K562 (cell line): ENCODE data around the gene FLII. TPM values are rescaled to one million over a fixed set of nuclear protein-coding genes. Genes with fewer than 3 reads are reported as not detected.
A peak's percentile ranks its signal among the peaks of the same experiment; 100 is the strongest.

Source experiments
- ATAC-seq: fragments of 200-7000 bp; cut with Tn5 transposase; 3 replicates; pipeline ENCODE4 v1.9.1; 2020; ENCODE audit warnings: moderate library complexity
- Bru-seq: library from RNA; stranded (reverse); fragments of 400-500 nt; gene quantifications from one replicate; lab custom pipeline; 2021; lab: Mats Ljungman, UMichigan
- BruChase-seq, 2 experiments: library from RNA; stranded (reverse); fragments of 400-500 nt; gene quantifications; one replicate each; lab custom pipeline; 2021; lab: Mats Ljungman, UMichigan
- BruUV-seq: library from RNA; stranded (reverse); fragments of 400-500 nt; replicated peaks from 2 replicates; lab custom pipeline; 2021; lab: Mats Ljungman, UMichigan
- CTCF ChIA-PET: fragments of 300-600 bp; formaldehyde crosslinking; extraction: SDS; loops from one replicate; lab custom pipeline; 2021; ENCODE audit warnings: low intra/inter-chr PET ratio; lab: Yijun Ruan, JAX
- POLR2A ChIA-PET: fragments of 300-600, 350-650 bp; sonication (Branson Sonifier 250); formaldehyde crosslinking; extraction: SDS; loops from one replicate; lab custom pipeline; 2021; ENCODE audit warnings: antibody characterized with exemption, inconsistent platforms; lab: Yijun Ruan, JAX
- DNase-seq, 4 experiments: peaks; one replicate each; pipeline versions ENCODE4 v3.0.0 to v3.0.0-alpha.2; 2011 to 2018; ENCODE audit warnings: low spot score in 3 of 4, mixed read lengths in 3 of 4; ENCODE audit errors: extremely low read depth in 1 of 4
- FAIRE-seq: peaks from 2 replicates; lab custom pipeline; 2011; peaks lifted over from hg19 to GRCh38; lab: Jason Lieb, UNC
- H2AFZ ChIP-seq: 2 replicates; pipeline ENCODE4 v1.6.0; 2011; ENCODE audit warnings: low read depth, low read length, control low read depth, inconsistent platforms
- H3K27ac ChIP-seq: fragments of 200-600 bp; 3 replicates; pipeline ENCODE4 v1.8.0; 2011; ENCODE audit warnings: low read depth, mild to moderate bottlenecking, control low read depth, inconsistent platforms, low read length, moderate library complexity, mixed read lengths; ENCODE audit errors: extremely low read depth
- H3K27me3 ChIP-seq, 2 experiments: fragments of 300-600 bp in 1 of 2; 2 replicates in 1 of 2; 3 replicates in 1 of 2; pipeline versions ENCODE4 v1.6.0 to v1.8.0; 2011; ENCODE audit warnings: inconsistent platforms in 2 of 2, low read length in 2 of 2, mild to moderate bottlenecking in 1 of 2, mixed read lengths in 1 of 2, moderate library complexity in 1 of 2; ENCODE audit not compliant: control insufficient read depth in 2 of 2, insufficient read depth in 2 of 2
- H3K36me3 ChIP-seq: fragments of 300-600 bp; 3 replicates; pipeline ENCODE4 v1.8.0; 2011; ENCODE audit warnings: mild to moderate bottlenecking, low read length, inconsistent platforms; ENCODE audit not compliant: control insufficient read depth, insufficient read depth
- H3K4me1 ChIP-seq, 2 experiments: fragments of 200-600 bp in 1 of 2; replicated peaks in 1 of 2; 2 replicates in 1 of 2; 3 replicates in 1 of 2; pipeline versions ENCODE4 v1.5.1 to v1.8.0; 2011; ENCODE audit warnings: inconsistent platforms in 2 of 2, low read length in 2 of 2, mild to moderate bottlenecking in 1 of 2, mixed read lengths in 1 of 2, moderate library complexity in 1 of 2; ENCODE audit not compliant: control insufficient read depth in 2 of 2, insufficient read depth in 2 of 2
- H3K4me2 ChIP-seq: 2 replicates; pipeline ENCODE4 v1.6.1; 2011; ENCODE audit warnings: low read length, control low read depth, inconsistent platforms, mixed read lengths; ENCODE audit not compliant: insufficient read depth
- H3K4me3 ChIP-seq: fragments of 200-600 bp; sonication (generic), shearing (Covaris generic); 2 replicates; pipeline ENCODE4 v1.5.1; 2016; ENCODE audit warnings: control low read depth, inconsistent platforms
- H3K79me2 ChIP-seq: fragments of 200-600 bp; 3 replicates; pipeline ENCODE4 v1.8.0; 2011; ENCODE audit warnings: low read length, inconsistent platforms; ENCODE audit not compliant: control insufficient read depth, insufficient read depth
- H3K9ac ChIP-seq, 2 experiments: 2 replicates each; pipeline versions ENCODE4 v1.6.0 to v1.6.1; 2011; ENCODE audit warnings: low read depth in 2 of 2, low read length in 2 of 2, control low read depth in 1 of 2, inconsistent platforms in 1 of 2, mild to moderate bottlenecking in 1 of 2, mixed read lengths in 1 of 2; ENCODE audit not compliant: insufficient read depth in 1 of 2
- H3K9me1 ChIP-seq: one replicate; pipeline ENCODE4 v1.6.0; 2011; ENCODE audit warnings: inconsistent platforms, mild to moderate bottlenecking, low read length, moderate library complexity; ENCODE audit not compliant: control insufficient read depth, insufficient read depth
- H3K9me3 ChIP-seq: replicated peaks from 2 replicates; pipeline ENCODE4 v1.5.1; 2011; ENCODE audit warnings: low read depth, low read length, inconsistent platforms; ENCODE audit not compliant: control insufficient read depth, insufficient read depth
- H4K20me1 ChIP-seq: replicated peaks from 2 replicates; pipeline ENCODE4 v1.6.1; 2011; ENCODE audit warnings: low read length, inconsistent platforms, mixed read lengths; ENCODE audit not compliant: control insufficient read depth, insufficient read depth
- ATF7 ChIP-seq: fragments of 450-650 bp; IDR thresholded peaks from 2 replicates; pipeline ENCODE4 v1.7.1; 2014; ENCODE audit warnings: mild to moderate bottlenecking, moderate library complexity
- CBX1 ChIP-seq: sonication (generic); IDR thresholded peaks from 2 replicates; pipeline ENCODE4 v1.6.1; 2016; ENCODE audit warnings: antibody characterized with exemption, low read depth, mild to moderate bottlenecking
- FUS ChIP-seq: fragments of 200-400 bp; formaldehyde crosslinking; optimal IDR thresholded peaks from 2 replicates; pipeline ENCODE3; 2017; ENCODE audit warnings: low read depth, low read length
- HMG20A ChIP-seq: fragments of 450-650 bp; formaldehyde crosslinking; conservative IDR thresholded peaks from 2 replicates; pipeline ENCODE4 v1.4.0; 2020; ENCODE audit warnings: mild to moderate bottlenecking, mixed read lengths
- HNRNPLL ChIP-seq: fragments of 200-400 bp; formaldehyde crosslinking; IDR thresholded peaks from 2 replicates; pipeline ENCODE4 v1.6.1; 2017; ENCODE audit warnings: low read length, low read depth, mild to moderate bottlenecking; ENCODE audit not compliant: poor library complexity, severe bottlenecking
- PHF8 ChIP-seq: fragments of 200-600 bp; sonication (generic); IDR thresholded peaks from 2 replicates; pipeline ENCODE4 v1.6.1; 2012; ENCODE audit warnings: mixed run types, mild to moderate bottlenecking, inconsistent platforms, low read length, moderate library complexity, borderline replicate concordance
- PTBP1 ChIP-seq: fragments of 200-400 bp; formaldehyde crosslinking; IDR thresholded peaks from 2 replicates; pipeline ENCODE4 v1.6.1; 2017; ENCODE audit warnings: low read depth, low read length
- ZNF740 ChIP-seq, 3 experiments: fragments of 200-800 bp in 1 of 3; sonication (Bioruptor generic) in 1 of 3; sonication (generic) in 1 of 3; formaldehyde crosslinking in 1 of 3; IDR thresholded peaks; 2 replicates each; pipeline versions ENCODE4 v1.6.1 to v1.8.0; 2016 to 2022; ENCODE audit warnings: mild to moderate bottlenecking in 2 of 3, missing compliant biosample characterization in 2 of 3, missing genetic modification characterization in 2 of 3, missing genetic modification reagents in 1 of 3
- WGBS: fragments of 100-300 bp; shearing (Covaris generic); methylation state at CpG from one replicate; pipeline ENCODE4 v1.1.6; 2016; ENCODE audit warnings: low coverage, mixed read lengths; ENCODE audit not compliant: insufficient coverage; ENCODE audit errors: missing lambda C conversion rate; 5-methylcytosine and 5-hydroxymethylcytosine counted together
- in situ Hi-C: fragments of 300-500 bp; cut with MboI; formaldehyde crosslinking; loops from 4 replicates; pipeline ENCODE4 v1.15.0; 2018; ENCODE audit warnings: inconsistent platforms, mixed read lengths
- intact Hi-C: fragments of 100-400 bp; cut with micrococcal nuclease; formaldehyde crosslinking; loops from 2 replicates; pipeline ENCODE4 v1.14.2; 2022
- long read RNA-seq, 3 experiments: library from polyadenylated mRNA in 2 of 3; library from RNA in 1 of 3; unstranded in 2 of 3; stranded (forward) in 1 of 3; transcript quantifications; one replicate each; pipeline ENCODE4 v2.0.0, GENCODE V29; 2019 to 2022
- polyA minus RNA-seq, 3 experiments: library from RNA; depleted of rRNA, polyadenylated mRNA; stranded (reverse); fragments of >200 nt; gene quantifications; 2 replicates each; pipeline ENCODE4 v1.2.3, GENCODE V29; 2011
- polyA plus RNA-seq, 8 experiments: library from polyadenylated mRNA; depleted of rRNA in 4 of 8; stranded (reverse) in 5 of 8; unstranded in 3 of 8; fragments of >200 nt; fragmentation: Nextera tagmentation in 2 of 8; fragmentation: Illumina TruSeq in 1 of 8; extraction: Ambion mirVana in 2 of 8; extraction: Trizol in 1 of 8; gene quantifications; 2 replicates each; pipeline versions ENCODE4 v1.2.1 to v1.2.3, GENCODE V29; 2011 to 2014; ENCODE audit warnings: inconsistent platforms in 1 of 8, missing spikeins in 1 of 8
- total RNA-seq, 7 experiments: library from RNA; depleted of rRNA in 6 of 7; stranded (reverse); fragments of >200 nt in 6 of 7; fragmentation: Illumina TruSeq in 2 of 7; extraction: Trizol in 2 of 7; gene quantifications; 2 replicates each; pipeline versions ENCODE4 v1.2.1 to v1.2.3, GENCODE V29; 2011 to 2021; ENCODE audit warnings: low replicate concordance in 1 of 7
- TF ChIP-seq, protein P1 (sequence below), 2 experiments: fragments of 200-800 bp in 1 of 2; sonication (Bioruptor generic) in 1 of 2; sonication (generic) in 1 of 2; formaldehyde crosslinking in 1 of 2; IDR thresholded peaks in 1 of 2; conservative IDR thresholded peaks in 1 of 2; 2 replicates each; pipeline versions ENCODE4 v1.5.0 to v1.6.1; 2016 to 2020; ENCODE audit warnings: missing compliant biosample characterization in 1 of 2, missing genetic modification characterization in 1 of 2, missing genetic modification reagents in 1 of 2
- TF ChIP-seq, protein P2 (sequence below): fragments of 250-450 bp; sonication (Bioruptor Pico); IDR thresholded peaks from 2 replicates; pipeline ENCODE4 v1.8.0; 2022; ENCODE audit warnings: inconsistent platforms, mild to moderate bottlenecking, moderate library complexity, borderline replicate concordance

The FLII gene
- total RNA-seq (2011; cell fraction: chromatin; rRNA removed; ENCODE audit: low replicate concordance), result 135 and 339 TPM in 2 replicates
- 168 and 180 TPM in 2 replicates for total RNA-seq (2011; cell fraction: nucleolus; rRNA removed)
- total RNA-seq (2011; cell fraction: nucleoplasm; rRNA removed), result 115 and 116 TPM in 2 replicates
- total RNA-seq (2014; rRNA removed), result 82.5 and 117 TPM in 2 replicates
- 57.2 and 64.8 TPM in 2 replicates for total RNA-seq (2014; rRNA removed; fragmentation: Illumina TruSeq; extraction: Trizol)
- total RNA-seq (2015; rRNA removed; fragmentation: Illumina TruSeq; extraction: Trizol), result 65.9 and 71.4 TPM in 2 replicates
- total RNA-seq (2021), result 116 and 121 TPM in 2 replicates
- polyA plus RNA-seq (2011; rRNA removed), result 126 and 140 TPM in 2 replicates
- polyA plus RNA-seq (2011; cell fraction: cytosol; rRNA removed), result 150 and 255 TPM in 2 replicates
- polyA plus RNA-seq (2011; cell fraction: nucleus; rRNA removed), result 312 and 400 TPM in 2 replicates
- 87.1 and 120 TPM in 2 replicates for polyA plus RNA-seq (2012)
- polyA plus RNA-seq (2014; fragmentation: Illumina TruSeq; extraction: Trizol), result 92.6 and 108 TPM in 2 replicates
- 10 to 100 TPM; 11.7 to 14.4 TPM for polyA plus RNA-seq (2014; fragmentation: Nextera tagmentation; extraction: Ambion mirVana)
- polyA plus RNA-seq (2014; rRNA removed), result 86.9 and 88.9 TPM in 2 replicates
- polyA minus RNA-seq (2011; rRNA and poly(A)+ RNA removed), result 124 and 145 TPM in 2 replicates
- 107 and 114 TPM in 2 replicates for polyA minus RNA-seq (2011; cell fraction: cytosol; rRNA and poly(A)+ RNA removed)
- 59.5 and 63.8 TPM in 2 replicates for polyA minus RNA-seq (2011; cell fraction: nucleus; rRNA and poly(A)+ RNA removed)
- percentile 60 among the genes with signal in this experiment for Bru-seq, nascent RNA
- percentile 57 among the genes with signal in this experiment for BruChase-seq, experiment 1, labeled RNA remaining after a 2-hour chase
- BruChase-seq, experiment 2, labeled RNA remaining after a 6-hour chase, result percentile 66 among the genes with signal in this experiment
- long read RNA-seq, experiment 1, full-length matches to known transcripts, result 49 of 260 reads
- long read RNA-seq, experiment 1, partial matches to known transcripts, result 126 of 260 reads
- long read RNA-seq, experiment 1, other reads (novel, unspliced or antisense), result 85 of 260 reads
- long read RNA-seq, experiment 2, full-length matches to known transcripts, result 9 of 46 reads
- long read RNA-seq, experiment 2, partial matches to known transcripts, result 23 of 46 reads
- long read RNA-seq, experiment 2, other reads (novel, unspliced or antisense), result 14 of 46 reads
- long read RNA-seq, experiment 3, full-length matches to known transcripts, result 3 of 19 reads
- long read RNA-seq, experiment 3, partial matches to known transcripts, result 10 of 19 reads
- long read RNA-seq, experiment 3, other reads (novel, unspliced or antisense), result 6 of 19 reads

DNA sequence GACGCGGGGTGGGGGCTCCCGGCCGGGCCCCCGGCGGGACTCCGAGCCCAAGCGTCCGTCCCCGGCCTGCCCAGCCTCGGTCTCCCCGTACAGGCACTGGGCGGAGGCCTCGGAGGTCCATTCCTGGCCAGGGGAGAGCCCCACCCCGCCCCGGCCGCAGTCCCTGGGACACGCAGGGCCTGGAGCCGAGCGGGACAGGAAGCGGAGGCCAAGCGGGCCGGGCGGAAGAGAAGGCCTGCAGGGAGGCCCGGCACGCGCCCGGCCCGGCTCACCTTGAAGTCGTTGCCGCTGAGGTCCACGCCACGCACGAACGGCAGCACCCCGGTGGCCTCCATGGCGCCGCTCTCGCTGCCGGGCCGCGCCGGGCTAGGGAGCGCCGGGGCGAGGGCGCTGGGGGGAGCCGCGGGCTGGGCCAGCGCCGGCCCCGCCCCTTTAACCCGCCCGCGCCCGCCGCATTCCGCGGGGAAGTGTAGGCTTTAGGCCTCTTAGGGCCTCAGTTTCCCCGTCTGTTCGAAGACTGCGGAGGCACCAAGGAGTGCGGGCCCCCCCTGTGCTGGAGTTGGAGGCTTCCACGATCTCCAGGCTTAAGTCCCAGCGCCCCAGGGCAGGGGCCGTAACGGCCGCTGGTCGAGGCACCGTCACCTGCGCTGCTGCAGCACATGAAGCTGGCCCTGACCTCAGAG is at the start of gene FLII:
FLII (minus strand) TSS at position 383 of the 683 bp plus-strand sequence; CDS start at position 335, 48 bp downstream.
- H3K4me2 ChIP-seq, result peak within 1 kb of the TSS; percentile 91
- under 1% methylated on average over 18 of the region's 71 CpGs for WGBS
- peak within 1 kb of the TSS; percentile 85 for H3K4me3 ChIP-seq
- intact Hi-C loops, result no loop called here
- BruUV-seq, result no TSS peak
- peak within 1 kb of the TSS; percentile 71 to 93 for H3K9ac ChIP-seq
- H3K9me3 ChIP-seq, result no peaks in the 10 kb centered on the region
- no peak for FAIRE-seq
- H2AFZ ChIP-seq, result peak within 1 kb of the TSS; percentile 95
- no peaks in the 10 kb centered on the region for H3K9me1 ChIP-seq
- H3K4me1 ChIP-seq, result peaks cover 18 to 65% of the 10 kb centered on the region in 2 experiments; a peak in 4 of 5 replicates
- peak; percentile 77 for ATAC-seq
- H3K36me3 ChIP-seq, result peaks cover 21% of the 10 kb centered on the region; the same call in 1 of the 3 replicates
- POLR2A ChIA-PET, result interaction anchor here (0.6 to 2.6 kb wide), 7 partner anchors 8 to 608 kb away, joined by 3 to 9 read pairs (median 3); partner anchors contain the start of genes SMCR8 and TOP3A
- peak within 1 kb of the TSS; percentile 80 for H3K27ac ChIP-seq
- in situ Hi-C loops, result no loop called here
- no peaks in the 10 kb centered on the region for H3K27me3 ChIP-seq
- peaks cover 23% of the 10 kb centered on the region for H3K79me2 ChIP-seq
- DNase-seq, result peak; percentile 55 to 71 (median 66)
- CTCF ChIA-PET, result no interaction called here
- H4K20me1 ChIP-seq, result no peaks in the 10 kb centered on the region
- TF ChIP-seq HNRNPLL, result peak; percentile 66
- TF ChIP-seq ZNF740 (CRISPR knock-in tag; IDR thresholded peaks at IDR 0.05), result peak; percentile 80
- peak in 1 of 2 experiments; percentile 59; a peak in 1 of 4 replicates for TF ChIP-seq ZNF740 (tag; IDR thresholded peaks at IDR 0.05)
- peak; percentile 78; the same call in 1 of the 2 replicates for TF ChIP-seq PHF8
- TF ChIP-seq FUS, result no peak
- TF ChIP-seq ATF7, result peak; percentile 56; the same call in 1 of the 2 replicates
- no peak for TF ChIP-seq HMG20A
- TF ChIP-seq, protein P1, sequence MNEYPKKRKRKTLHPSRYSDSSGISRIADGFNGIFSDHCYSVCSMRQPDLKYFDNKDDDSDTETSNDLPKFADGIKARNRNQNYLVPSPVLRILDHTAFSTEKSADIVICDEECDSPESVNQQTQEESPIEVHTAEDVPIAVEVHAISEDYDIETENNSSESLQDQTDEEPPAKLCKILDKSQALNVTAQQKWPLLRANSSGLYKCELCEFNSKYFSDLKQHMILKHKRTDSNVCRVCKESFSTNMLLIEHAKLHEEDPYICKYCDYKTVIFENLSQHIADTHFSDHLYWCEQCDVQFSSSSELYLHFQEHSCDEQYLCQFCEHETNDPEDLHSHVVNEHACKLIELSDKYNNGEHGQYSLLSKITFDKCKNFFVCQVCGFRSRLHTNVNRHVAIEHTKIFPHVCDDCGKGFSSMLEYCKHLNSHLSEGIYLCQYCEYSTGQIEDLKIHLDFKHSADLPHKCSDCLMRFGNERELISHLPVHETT (CRISPR knock-in tag; conservative IDR thresholded peaks at IDR 0.05 in 1 of 2, IDR thresholded peaks at IDR 0.05 in 1 of 2), result peak in 1 of 2 experiments; percentile 72; a peak in 2 of 4 replicates
- peak; percentile 40; the same call in 1 of the 2 replicates for TF ChIP-seq CBX1
- no peak for TF ChIP-seq PTBP1
- TF ChIP-seq, protein P2, sequence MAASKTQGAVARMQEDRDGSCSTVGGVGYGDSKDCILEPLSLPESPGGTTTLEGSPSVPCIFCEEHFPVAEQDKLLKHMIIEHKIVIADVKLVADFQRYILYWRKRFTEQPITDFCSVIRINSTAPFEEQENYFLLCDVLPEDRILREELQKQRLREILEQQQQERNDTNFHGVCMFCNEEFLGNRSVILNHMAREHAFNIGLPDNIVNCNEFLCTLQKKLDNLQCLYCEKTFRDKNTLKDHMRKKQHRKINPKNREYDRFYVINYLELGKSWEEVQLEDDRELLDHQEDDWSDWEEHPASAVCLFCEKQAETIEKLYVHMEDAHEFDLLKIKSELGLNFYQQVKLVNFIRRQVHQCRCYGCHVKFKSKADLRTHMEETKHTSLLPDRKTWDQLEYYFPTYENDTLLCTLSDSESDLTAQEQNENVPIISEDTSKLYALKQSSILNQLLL (CRISPR knock-in tag), result no peak
